NOMO-1 (cell line): ENCODE measurements around the gene SPRED2.

Experiments used
- DNase-seq, 2 experiments: peaks; one replicate each; lab custom pipeline; 2025; ENCODE audit not compliant: unreplicated experiment in 2 of 2; lab: John Stamatoyannopoulos, UW

The SPRED2 gene

DNA sequence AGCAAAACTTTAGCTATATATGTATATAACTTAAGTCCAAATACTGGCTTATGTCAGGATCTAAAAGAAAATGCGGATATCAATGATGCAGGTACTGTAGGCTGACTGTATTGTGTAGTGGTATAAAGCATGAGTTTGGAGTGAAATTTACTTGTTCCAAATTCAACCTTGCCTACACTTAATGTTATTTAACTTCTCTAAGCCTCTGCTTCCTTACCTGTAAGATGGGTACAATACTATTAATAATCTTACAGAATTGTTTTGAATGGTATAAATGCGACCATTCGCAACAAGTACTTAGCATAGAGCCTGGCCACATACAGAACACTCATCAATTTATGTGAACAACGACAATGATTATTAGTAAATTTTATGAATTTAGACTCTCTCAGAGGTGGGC lies 62.4 kb downstream of the SPRED2 start:
- DNase-seq, result no peak

GRCh38 chr2:65369574-65369973 lies 62.8 kb downstream of the SPRED2 start:
- no peak for DNase-seq

DNA sequence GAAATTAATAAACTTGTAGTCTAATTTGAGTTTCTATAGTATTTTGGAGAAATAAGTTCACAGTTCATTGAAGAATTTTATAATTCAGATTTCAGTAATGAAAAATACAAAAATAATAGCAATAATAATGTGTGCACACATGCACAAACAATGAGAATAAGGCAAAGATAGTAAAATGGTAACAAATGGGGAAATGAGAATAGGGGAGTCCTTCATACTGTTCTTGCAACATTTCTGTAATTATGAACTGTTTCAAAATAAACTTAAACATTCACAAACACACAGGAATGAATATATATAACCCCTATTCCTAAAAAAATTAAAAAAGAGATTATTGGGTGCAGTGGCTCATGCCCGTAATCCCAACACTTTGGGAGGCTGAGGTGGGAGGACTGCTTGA lies 63.9 kb downstream of the SPRED2 start:
- DNase-seq, result peak; percentile 20 to 83

DNA sequence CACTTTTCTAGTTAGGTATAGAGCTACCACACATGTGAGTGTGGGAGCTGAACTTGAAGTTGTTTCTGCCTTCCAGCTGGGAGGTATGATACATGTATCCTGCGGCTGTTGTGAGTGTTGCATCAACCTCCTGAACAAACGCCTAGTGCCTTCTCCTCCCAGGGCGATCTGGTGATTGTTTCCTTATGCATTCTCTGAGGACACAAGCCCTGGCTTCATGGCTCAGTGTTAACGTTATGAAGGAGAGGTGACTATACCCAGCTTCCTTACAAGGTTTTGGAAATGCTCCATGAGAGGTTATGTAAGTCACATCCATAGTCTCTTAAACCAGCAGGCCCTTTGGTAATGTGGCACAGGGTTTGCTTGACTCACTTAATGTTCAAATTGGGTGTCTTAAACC lies 64.9 kb downstream of the SPRED2 start:
- peak; percentile 48 to 52 for DNase-seq

GRCh38 chr2:65366595-65367125 lies 65.7 kb downstream of the SPRED2 start:
- DNase-seq, result peak; percentile 51 to 94

GRCh38 chr2:65364986-65365733 lies 67.2 kb downstream of the SPRED2 start:
- DNase-seq, result no peak

DNA sequence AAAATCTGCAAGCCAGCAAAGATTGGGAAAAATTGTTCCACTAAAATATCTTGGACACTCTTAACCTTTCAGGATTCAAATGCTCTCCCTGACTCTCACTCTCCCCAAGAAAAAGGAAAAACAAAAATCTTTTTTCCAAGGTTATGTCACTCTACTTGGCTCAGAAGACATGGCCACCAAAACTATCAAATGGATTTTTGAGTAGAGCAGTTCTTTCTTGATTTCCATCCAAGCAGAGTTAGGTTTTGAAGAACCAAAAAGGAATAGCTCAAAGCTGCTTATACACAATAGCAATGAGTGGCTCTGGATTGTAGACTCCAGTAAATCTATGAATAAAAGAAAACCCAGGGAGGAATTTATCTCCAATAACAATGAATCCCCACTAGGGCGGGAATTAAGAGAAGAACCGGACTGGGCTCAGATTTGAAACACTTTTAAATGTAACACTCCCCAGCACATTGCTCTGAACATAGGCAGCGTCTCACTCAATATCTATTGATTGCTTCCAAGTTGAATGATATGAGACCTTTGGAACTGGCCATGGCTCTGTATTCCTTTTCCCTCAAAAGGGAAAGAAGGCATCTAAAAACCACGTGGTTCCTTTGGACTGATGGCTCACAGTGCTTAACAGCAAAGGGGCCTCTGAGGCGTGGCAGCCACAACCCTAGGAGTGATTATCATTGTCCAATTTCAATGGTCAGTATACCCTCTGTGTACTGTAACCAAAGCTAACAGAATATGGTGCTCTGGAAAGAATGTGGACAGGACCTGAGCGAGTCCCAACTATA lies 68.3 kb downstream of the SPRED2 start:
- DNase-seq, result no peak

- DNase-seq, result no peak
These were observed 70.8 kb downstream of the SPRED2 start for GRCh38 chr2:65361623-65362022.

DNA sequence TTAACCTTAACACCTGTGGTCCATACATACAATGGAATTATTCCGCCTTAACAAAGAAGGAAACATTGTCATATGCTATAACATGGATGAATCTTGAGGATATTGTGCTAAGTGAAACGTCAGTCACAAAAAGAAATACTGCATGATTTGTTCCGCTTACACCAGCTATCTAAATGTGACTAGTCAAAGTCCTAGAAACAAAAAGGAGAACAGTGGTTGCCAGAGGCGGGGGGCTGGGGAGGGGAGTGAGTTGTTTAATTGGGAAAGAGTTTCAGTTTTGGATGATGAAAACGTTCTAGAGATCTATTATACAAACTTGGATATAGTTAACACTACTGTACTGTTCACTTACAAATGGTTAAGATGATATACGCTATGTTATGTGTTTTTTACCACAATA lies 72.0 kb downstream of the SPRED2 start:
- peak in 1 of 2 experiments; percentile 28 for DNase-seq

DNA sequence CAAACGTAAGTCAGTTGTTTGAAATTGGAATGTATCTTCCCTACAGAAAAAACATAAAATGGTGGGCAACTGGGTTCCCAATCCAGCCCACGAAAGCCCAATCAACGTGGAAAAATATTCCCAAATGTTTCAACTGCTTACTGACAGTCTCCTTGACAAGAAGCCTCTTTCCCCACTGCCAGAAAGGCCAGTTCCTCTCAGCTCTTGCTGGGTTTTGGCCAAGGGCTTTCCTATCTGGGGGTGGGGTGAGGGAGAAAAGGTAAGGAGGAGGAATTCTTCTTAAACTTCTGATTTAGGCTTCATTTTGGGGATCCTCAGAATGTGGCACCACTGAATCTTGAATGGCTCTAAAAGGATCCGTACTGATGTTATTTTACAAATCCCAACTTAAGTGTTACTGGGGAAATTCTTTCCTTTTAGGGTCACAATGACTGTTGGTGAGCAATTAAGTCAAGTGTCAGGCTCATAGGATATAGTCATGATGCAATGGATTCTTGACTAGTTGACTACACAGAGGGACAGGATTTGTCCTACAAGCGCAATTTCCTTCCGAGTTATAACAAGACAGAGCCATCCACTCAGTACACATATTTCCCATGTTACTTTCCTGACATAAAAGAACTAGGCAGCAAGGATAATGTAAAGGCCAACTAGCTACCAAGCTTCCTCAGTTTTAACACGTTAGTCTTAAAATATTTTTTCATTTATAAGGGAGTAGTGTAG lies 73.6 kb downstream of the SPRED2 start:
- DNase-seq, result no peak

DNA sequence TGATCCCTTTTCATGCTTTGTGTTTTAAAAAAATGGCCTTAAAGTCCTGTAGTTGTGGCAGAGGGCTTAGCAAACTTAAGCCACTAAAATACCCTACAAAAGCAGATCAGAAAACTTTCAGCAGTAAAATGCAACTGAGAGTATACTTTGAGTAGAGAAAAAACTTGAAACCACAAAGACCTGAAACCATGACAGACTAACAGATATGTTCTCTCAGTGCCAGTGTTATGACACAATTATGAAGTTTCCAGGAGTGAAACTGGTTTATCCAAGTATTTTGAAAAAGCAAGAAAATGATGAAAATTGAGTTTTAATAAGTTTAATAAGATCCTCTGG lies 74.5 kb downstream of the SPRED2 start:
- no peak for DNase-seq

GRCh38 chr2:65357095-65357958 lies 75.1 kb downstream of the SPRED2 start:
- no peak for DNase-seq

- DNase-seq, result no peak
These were observed 77.1 kb downstream of the SPRED2 start for GRCh38 chr2:65355186-65355831.

GRCh38 chr2:65354773-65355172 lies 77.6 kb downstream of the SPRED2 start:
- no peak for DNase-seq

GRCh38 chr2:65353927-65354326 lies 78.5 kb downstream of the SPRED2 start:
- DNase-seq, result no peak

GRCh38 chr2:65353046-65353445 lies 79.4 kb downstream of the SPRED2 start:
- DNase-seq, result no peak

GRCh38 chr2:65351948-65352595 lies 80.3 kb downstream of the SPRED2 start:
- no peak for DNase-seq

- peak in 1 of 2 experiments; percentile 20 for DNase-seq
These were observed 81.0 kb downstream of the SPRED2 start for GRCh38 chr2:65351234-65351947.

DNA sequence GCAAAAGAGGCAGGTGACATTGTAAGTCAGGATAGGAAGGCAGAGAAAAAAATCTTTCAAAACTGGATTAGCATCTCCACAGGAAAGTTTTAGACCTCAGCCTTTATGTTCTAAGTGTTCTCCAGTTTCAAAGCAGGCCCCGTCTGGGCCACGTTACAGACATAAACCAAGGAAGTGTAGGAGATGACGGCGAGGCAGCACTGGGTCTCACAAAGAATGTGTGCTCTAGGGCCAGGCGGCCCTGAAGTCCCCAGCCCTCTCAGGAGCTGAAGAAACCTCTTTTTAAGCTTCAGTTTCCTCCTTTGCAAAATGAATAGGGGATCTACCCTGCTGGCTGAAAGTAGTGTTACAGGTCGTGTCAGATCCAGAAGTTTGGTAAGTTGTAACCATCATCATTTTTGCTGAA lies 81.7 kb downstream of the SPRED2 start:
- DNase-seq, result no peak
